Urinary bladder (tissue), 4 donors: ENCODE results near the gene RPH3AL. TPM values are rescaled to one million over a fixed set of nuclear protein-coding genes. Genes with fewer than 3 reads are reported as not detected.
"Not testable (repeated sequence)": the region's sequence is repeated elsewhere in the genome, so short reads cannot be mapped to it uniquely, and the experiment has no call there.

Experiments used
- DNase-seq: peaks from one replicate; pipeline ENCODE4 v3.0.0-alpha.2; 2015; ENCODE audit errors: extremely low spot score
- H3K27ac ChIP-seq: one replicate; pipeline ENCODE4 v1.5.1; 2013; ENCODE audit warnings: low read depth, mild to moderate bottlenecking, moderate library complexity
- H3K36me3 ChIP-seq: one replicate; pipeline ENCODE4 v1.6.1; 2013; ENCODE audit warnings: mild to moderate bottlenecking, moderate library complexity; ENCODE audit not compliant: insufficient read depth
- H3K4me1 ChIP-seq: one replicate; pipeline ENCODE4 v1.6.1; 2013; ENCODE audit warnings: mild to moderate bottlenecking, moderate library complexity; ENCODE audit not compliant: insufficient read depth
- H3K4me3 ChIP-seq: one replicate; pipeline ENCODE4 v1.5.1; 2013; ENCODE audit warnings: low read depth, low read length
- WGBS: extraction: QIAGEN DNeasy Blood & Tissue Kit; methylation state at CpG from one replicate; pipeline ENCODE4 v1.1.7; 2013; 5-methylcytosine and 5-hydroxymethylcytosine counted together
- polyA plus RNA-seq: library from polyadenylated mRNA; stranded (reverse); fragments of 200-250 nt; gene quantifications from one replicate; pipeline ENCODE4 v1.2.3, GENCODE V29; 2013
- total RNA-seq: library from RNA; depleted of rRNA; stranded (reverse); fragments of >200 nt; gene quantifications from one replicate; pipeline ENCODE4 v1.2.3, GENCODE V29; 2014
- donor health status: healthy with polysubstance abuse.
- donor health status: healthy.

RPH3AL gene
- total and polyA plus RNA-seq, 2 donors, result 5.4 to 7.1 TPM

- Histone ChIP-seq H3K4me1 (no peaks in the 10 kb centered on the region), H3K27ac (no peak overlapping the region), H3K36me3 (no peaks in the 10 kb centered on the region), H3K4me3 (no peak overlapping the region)
- no peak for DNase-seq
- 94% methylated on average over 12 of the region's 12 CpGs for WGBS
Observed at GRCh38 chr17:319266-319665, 33.3 kb downstream of the RPH3AL start.

GRCh38 chr17:317070-317469, 35.5 kb downstream of the RPH3AL start:
- H3K27ac ChIP-seq, H3K4me3 ChIP-seq, H3K4me1 ChIP-seq, DNase-seq, H3K36me3 ChIP-seq: not testable (repeated sequence)
- 80% methylated on average over 2 of the region's 2 CpGs for WGBS

- 66% methylated on average over 2 of the region's 2 CpGs for WGBS
- not testable (repeated sequence) for H3K4me1 ChIP-seq, H3K4me3 ChIP-seq, H3K36me3 ChIP-seq, H3K27ac ChIP-seq, DNase-seq
Observed at GRCh38 chr17:315399-315798, 37.2 kb downstream of the RPH3AL start.

- H3K4me3 ChIP-seq, DNase-seq, H3K36me3 ChIP-seq, H3K4me1 ChIP-seq, H3K27ac ChIP-seq: not testable (repeated sequence)
- WGBS, result 94% methylated on average over 1 of the region's 1 CpG
Observed at GRCh38 chr17:314614-314944, 38.0 kb downstream of the RPH3AL start.

GRCh38 chr17:313911-314613, 38.5 kb downstream of the RPH3AL start:
- H3K4me1 ChIP-seq, result no peaks in the 10 kb centered on the region
- no peaks in the 10 kb centered on the region for H3K36me3 ChIP-seq
- H3K4me3 ChIP-seq, result no peak overlapping the region
- 88% methylated on average over 9 of the region's 9 CpGs for WGBS
- no peak overlapping the region for H3K27ac ChIP-seq
- no peak for DNase-seq

- Histone ChIP-seq H3K4me1 (no peaks in the 10 kb centered on the region), H3K27ac (no peak overlapping the region), H3K4me3 (no peak overlapping the region), H3K36me3 (no peaks in the 10 kb centered on the region)
- no peak for DNase-seq
- WGBS, result 85% methylated on average over 10 of the region's 10 CpGs
Observed at GRCh38 chr17:313231-313630, 39.4 kb downstream of the RPH3AL start.

GRCh38 chr17:312476-313148, 40.0 kb downstream of the RPH3AL start:
- H3K4me1 ChIP-seq, result no peaks in the 10 kb centered on the region
- no peak overlapping the region for H3K4me3 ChIP-seq
- 82% methylated on average over 18 of the region's 18 CpGs for WGBS
- DNase-seq, result no peak
- H3K36me3 ChIP-seq, result no peaks in the 10 kb centered on the region
- no peak overlapping the region for H3K27ac ChIP-seq

- no peak overlapping the region for H3K27ac ChIP-seq
- no peaks in the 10 kb centered on the region for H3K36me3 ChIP-seq
- no peak for DNase-seq
- no peaks in the 10 kb centered on the region for H3K4me1 ChIP-seq
- H3K4me3 ChIP-seq, result no peak overlapping the region
- WGBS, result 62% methylated on average over 20 of the region's 20 CpGs
Observed at GRCh38 chr17:311119-311782, 41.4 kb downstream of the RPH3AL start.

- no peak overlapping the region for H3K4me3 ChIP-seq
- H3K36me3 ChIP-seq, result no peaks in the 10 kb centered on the region
- no peak for DNase-seq
- 79% methylated on average over 28 of the region's 28 CpGs for WGBS
- H3K27ac ChIP-seq, result no peak overlapping the region
- H3K4me1 ChIP-seq, result no peaks in the 10 kb centered on the region
Observed at GRCh38 chr17:310111-311010, 42.2 kb downstream of the RPH3AL start.

- H3K4me1 ChIP-seq, result no peaks in the 10 kb centered on the region
- no peaks in the 10 kb centered on the region for H3K36me3 ChIP-seq
- 67% methylated on average over 12 of the region's 12 CpGs for WGBS
- no peak for DNase-seq
- no peak overlapping the region for H3K4me3 ChIP-seq
- no peak overlapping the region for H3K27ac ChIP-seq
Observed at GRCh38 chr17:309361-309888, 43.2 kb downstream of the RPH3AL start.

- H3K4me1 ChIP-seq, result no peaks in the 10 kb centered on the region
- H3K4me3 ChIP-seq, result no peak overlapping the region
- 42% methylated on average over 22 of the region's 22 CpGs for WGBS
- DNase-seq, result peak; percentile 43
- H3K36me3 ChIP-seq, result no peaks in the 10 kb centered on the region
- H3K27ac ChIP-seq, result no peak overlapping the region
Observed at GRCh38 chr17:307741-308507, 44.7 kb downstream of the RPH3AL start.

- H3K36me3 ChIP-seq, result no peaks in the 10 kb centered on the region
- no peak for DNase-seq
- no peak overlapping the region for H3K27ac ChIP-seq
- WGBS, result 90% methylated on average over 16 of the region's 16 CpGs
- no peak overlapping the region for H3K4me3 ChIP-seq
- H3K4me1 ChIP-seq, result no peaks in the 10 kb centered on the region
Observed at GRCh38 chr17:307295-307691, 45.3 kb downstream of the RPH3AL start.
